ENCODE data around the gene MCU. TPM values are rescaled to one million over a fixed set of nuclear protein-coding genes. Genes with fewer than 3 reads are reported as not detected.

MCU gene
- total RNA-seq, 4 donors from 2014 or later: 11.4 to 33.3 (median 24.9) TPM

- peak overlapping the region; percentile 31 to 67 (median 53) for H3K27ac ChIP-seq
- no peak overlapping the region for H3K4me3 ChIP-seq (replicated peaks in 1 of 3)
- TF ChIP-seq CTCF (IDR thresholded peaks at IDR 0.05) (no peak), POLR2A (IDR thresholded peaks at IDR 0.05) (no peak)
- intact Hi-C loops (cut with DNase I): loop anchor here (5.0 kb wide), 1 partner anchor 140 kb away; the partner anchor contains the start of gene MCU
- H3K4me1 ChIP-seq: peaks cover 15 to 41% of the 10 kb centered on the region in 2 donors
- no peaks in the 10 kb centered on the region for H3K9me3 ChIP-seq
- peak in 1 of 2 donors; percentile 2 for DNase-seq
- WGBS, 2 donors: 61 to 64% methylated on average over 8 of the region's 8 CpGs
- H3K36me3 ChIP-seq: no peaks in the 10 kb centered on the region
- no peaks in the 10 kb centered on the region for H3K27me3 ChIP-seq
Observed at GRCh38 chr10:72831696-72832409, 139.9 kb downstream of the MCU start.

GRCh38 chr10:72832701-72833100 lies 140.8 kb downstream of the MCU start:
- Histone ChIP-seq H3K36me3 (no peaks in the 10 kb centered on the region), H3K27me3 (no peaks in the 10 kb centered on the region), H3K4me3 (replicated peaks in 1 of 3) (no peak overlapping the region), H3K4me1 (peaks cover 15 to 39% of the 10 kb centered on the region in 2 donors), H3K9me3 (no peaks in the 10 kb centered on the region), H3K27ac (peak overlapping the region; percentile 31 to 67 (median 53))
- intact Hi-C loops (cut with DNase I): loop anchor here (5.0 kb wide), 1 partner anchor 140 kb away; the partner anchor contains the start of gene MCU
- DNase-seq: no peak
- TF ChIP-seq POLR2A (IDR thresholded peaks at IDR 0.05): no peak
- TF ChIP-seq CTCF (IDR thresholded peaks at IDR 0.05): no peak

GRCh38 chr10:72834183-72834825 lies 142.4 kb downstream of the MCU start:
- intact Hi-C loops (cut with DNase I): loop anchor here (5.0 kb wide), 1 partner anchor 142 kb away; the partner anchor contains the start of gene MCU
- H3K9me3 ChIP-seq: no peaks in the 10 kb centered on the region
- peaks cover 15 to 36% of the 10 kb centered on the region in 2 donors for H3K4me1 ChIP-seq
- H3K4me3 ChIP-seq (replicated peaks in 1 of 3): no peak overlapping the region
- 70 to 74% methylated on average over 5 of the region's 5 CpGs for WGBS, 2 donors
- H3K36me3 ChIP-seq: no peaks in the 10 kb centered on the region
- peak; percentile 42 to 43 for DNase-seq
- no peak overlapping the region for H3K27ac ChIP-seq
- TF ChIP-seq POLR2A (IDR thresholded peaks at IDR 0.05) (no peak), CTCF (IDR thresholded peaks at IDR 0.05) (peak; percentile 32 to 85 (median 66))
- no peaks in the 10 kb centered on the region for H3K27me3 ChIP-seq

- H3K4me1 ChIP-seq: no peaks in the 10 kb centered on the region
- no peak overlapping the region for H3K27ac ChIP-seq
- intact Hi-C loops (cut with DNase I): no loop called here
- H3K4me3 ChIP-seq (replicated peaks in 1 of 3): no peak overlapping the region
- H3K36me3 ChIP-seq: no peaks in the 10 kb centered on the region
- no peaks in the 10 kb centered on the region for H3K27me3 ChIP-seq
- no peak for DNase-seq
- H3K9me3 ChIP-seq: no peaks in the 10 kb centered on the region
- no peak for TF ChIP-seq CTCF (IDR thresholded peaks at IDR 0.05)
- TF ChIP-seq POLR2A (IDR thresholded peaks at IDR 0.05): no peak
Observed at GRCh38 chr10:72840319-72840718, 148.4 kb downstream of the MCU start.

DNA sequence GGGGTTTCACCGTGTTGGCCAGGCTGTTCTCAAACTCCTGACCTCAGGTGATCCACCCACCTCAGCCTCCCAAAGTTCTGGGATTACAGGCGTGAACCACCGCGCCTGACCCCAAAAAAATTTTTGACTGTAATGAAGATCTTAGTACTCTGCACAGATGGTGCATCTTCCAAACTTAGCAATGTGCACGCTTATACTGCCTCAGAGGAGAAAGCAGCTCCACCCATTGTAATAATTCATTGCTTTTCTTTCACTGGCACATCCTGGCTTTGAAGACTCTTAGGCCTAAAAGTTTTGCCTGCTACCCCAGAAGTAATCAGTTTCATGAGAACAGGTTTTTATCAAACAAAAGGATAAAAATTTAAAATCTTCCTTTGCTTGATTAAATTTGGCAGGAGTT lies 149.5 kb downstream of the MCU start:
- intact Hi-C loops (cut with DNase I): no loop called here
- Histone ChIP-seq H3K4me1 (no peaks in the 10 kb centered on the region), H3K4me3 (replicated peaks in 1 of 3) (no peak overlapping the region), H3K27ac (no peak overlapping the region), H3K9me3 (no peaks in the 10 kb centered on the region), H3K27me3 (no peaks in the 10 kb centered on the region), H3K36me3 (no peaks in the 10 kb centered on the region)
- DNase-seq: no peak
- 75 to 84% methylated on average over 5 of the region's 5 CpGs for WGBS, 2 donors
- TF ChIP-seq POLR2A (IDR thresholded peaks at IDR 0.05): no peak
- TF ChIP-seq CTCF (IDR thresholded peaks at IDR 0.05): no peak
